ENCODE measurements around the gene HMCN1.

GRCh38 chr1:185811073-185811709 is 77.0 kb downstream of the HMCN1 start:
- no peak for TF ChIP-seq EZH2phosphoT487 (IDR thresholded peaks at IDR 0.05; ENCODE audit: borderline replicate concordance, low read length)
- TF ChIP-seq, protein P1, sequence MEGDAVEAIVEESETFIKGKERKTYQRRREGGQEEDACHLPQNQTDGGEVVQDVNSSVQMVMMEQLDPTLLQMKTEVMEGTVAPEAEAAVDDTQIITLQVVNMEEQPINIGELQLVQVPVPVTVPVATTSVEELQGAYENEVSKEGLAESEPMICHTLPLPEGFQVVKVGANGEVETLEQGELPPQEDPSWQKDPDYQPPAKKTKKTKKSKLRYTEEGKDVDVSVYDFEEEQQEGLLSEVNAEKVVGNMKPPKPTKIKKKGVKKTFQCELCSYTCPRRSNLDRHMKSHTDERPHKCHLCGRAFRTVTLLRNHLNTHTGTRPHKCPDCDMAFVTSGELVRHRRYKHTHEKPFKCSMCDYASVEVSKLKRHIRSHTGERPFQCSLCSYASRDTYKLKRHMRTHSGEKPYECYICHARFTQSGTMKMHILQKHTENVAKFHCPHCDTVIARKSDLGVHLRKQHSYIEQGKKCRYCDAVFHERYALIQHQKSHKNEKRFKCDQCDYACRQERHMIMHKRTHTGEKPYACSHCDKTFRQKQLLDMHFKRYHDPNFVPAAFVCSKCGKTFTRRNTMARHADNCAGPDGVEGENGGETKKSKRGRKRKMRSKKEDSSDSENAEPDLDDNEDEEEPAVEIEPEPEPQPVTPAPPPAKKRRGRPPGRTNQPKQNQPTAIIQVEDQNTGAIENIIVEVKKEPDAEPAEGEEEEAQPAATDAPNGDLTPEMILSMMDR (IDR thresholded peaks at IDR 0.05; ENCODE audit: low read depth, low read length, poor library complexity, severe bottlenecking), result no peak

All from DOHH2 (cell line).